OCI-LY3 (cell line): Measurements from ENCODE around the gene LYPD1.

ENCODE experiments used
- H2AFZ ChIP-seq: fragments of 200-600, 300-600 bp; shearing (Covaris generic); 2 replicates; pipeline ENCODE4 v1.6.0; 2014; ENCODE audit warnings: antibody characterized with exemption, low read depth, low read length
- H3K27ac ChIP-seq: fragments of 200-600, 300-600 bp; sonication (generic); 2 replicates; pipeline ENCODE4 v1.5.1; 2014; ENCODE audit warnings: mild to moderate bottlenecking, low read length, moderate library complexity, mixed read lengths
- H3K27me3 ChIP-seq: fragments of 200-600, 300-600 bp; sonication (generic); 2 replicates; pipeline ENCODE4 v1.6.1; 2014; ENCODE audit warnings: low read depth, low read length, mixed read lengths
- H3K36me3 ChIP-seq: fragments of 200-600, 300-600 bp; sonication (generic); replicated peaks from 2 replicates; pipeline ENCODE3; 2014; ENCODE audit warnings: low read depth, low read length, mixed read lengths
- H3K4me1 ChIP-seq: fragments of 300-600, 200-600 bp; sonication (generic); 2 replicates; pipeline ENCODE4 v1.6.1; 2014; ENCODE audit warnings: low read length, mixed read lengths
- H3K4me2 ChIP-seq: fragments of 200-600, 300-600 bp; sonication (generic); 2 replicates; pipeline ENCODE4 v1.6.1; 2014; ENCODE audit warnings: low read length, mixed read lengths
- H3K4me3 ChIP-seq: fragments of 300-600, 200-600 bp; sonication (generic); 2 replicates; pipeline ENCODE4 v1.5.1; 2014; ENCODE audit warnings: antibody characterized with exemption, mild to moderate bottlenecking, low read length, moderate library complexity
- H3K79me2 ChIP-seq: fragments of 300-600, 200-600 bp; shearing (Covaris generic); 2 replicates; pipeline ENCODE4 v1.6.1; 2014; ENCODE audit warnings: mild to moderate bottlenecking, low read length, mixed read lengths
- H3K9ac ChIP-seq: fragments of 300-600, 200-600 bp; shearing (Covaris generic); 2 replicates; pipeline ENCODE4 v1.6.0; 2014; ENCODE audit warnings: mild to moderate bottlenecking, low read length, moderate library complexity
- H3K9me3 ChIP-seq: fragments of 200-600, 300-600 bp; shearing (Covaris generic); 2 replicates; pipeline ENCODE4 v1.6.1; 2014; ENCODE audit warnings: low read length, mixed read lengths; ENCODE audit not compliant: insufficient read depth
- H4K20me1 ChIP-seq: fragments of 200-600, 300-600 bp; sonication (generic); 2 replicates; pipeline ENCODE4 v1.6.1; 2016; ENCODE audit warnings: low read length, mixed read lengths; ENCODE audit not compliant: insufficient read depth
- CTCF ChIP-seq: fragments of 200-600, 300-600 bp; sonication (generic); IDR thresholded peaks from 2 replicates; pipeline ENCODE4 v1.5.1; 2014; ENCODE audit warnings: antibody characterized with exemption, low read length, low read depth
- EZH2phosphoT487 ChIP-seq: fragments of 200-600 bp; shearing (Covaris generic); IDR thresholded peaks from 2 replicates; pipeline ENCODE4 v1.6.1; 2018; ENCODE audit warnings: antibody characterized with exemption, mixed run types, low read depth

Gene LYPD1

GRCh38 chr2:132692816-132693215 is 22.8 kb upstream of the LYPD1 start:
- Histone ChIP-seq H3K4me1 (peaks cover 8% of the 10 kb centered on the region), H3K9me3 (no peaks in the 10 kb centered on the region), H3K27me3 (no peaks in the 10 kb centered on the region; the same call in 1 of the 2 replicates), H4K20me1 (no peaks in the 10 kb centered on the region), H3K27ac (no peak overlapping the region), H3K79me2 (no peaks in the 10 kb centered on the region), H3K36me3 (no peaks in the 10 kb centered on the region), H3K4me3 (no peak overlapping the region), H3K9ac (no peak overlapping the region), H2AFZ (no peak overlapping the region), H3K4me2 (no peak overlapping the region)
- TF ChIP-seq EZH2phosphoT487 (no peak), CTCF (no peak)

GRCh38 chr2:132691556-132691955 is 21.6 kb upstream of the LYPD1 start:
- Histone ChIP-seq H2AFZ (peak overlapping the region; percentile 52; the same call in 1 of the 2 replicates), H3K4me3 (no peak overlapping the region), H3K27me3 (no peaks in the 10 kb centered on the region; the same call in 1 of the 2 replicates), H4K20me1 (no peaks in the 10 kb centered on the region), H3K79me2 (no peaks in the 10 kb centered on the region), H3K36me3 (no peaks in the 10 kb centered on the region), H3K27ac (no peak overlapping the region), H3K4me2 (no peak overlapping the region), H3K9me3 (no peaks in the 10 kb centered on the region), H3K9ac (no peak overlapping the region), H3K4me1 (peaks cover 8% of the 10 kb centered on the region)
- TF ChIP-seq CTCF (no peak), EZH2phosphoT487 (no peak)

GRCh38 chr2:132690664-132691303 is 20.8 kb upstream of the LYPD1 start:
- no peak overlapping the region for H3K27ac ChIP-seq

GRCh38 chr2:132681766-132682165 is 11.8 kb upstream of the LYPD1 start:
- H3K4me2 ChIP-seq: no peak overlapping the region
- no peak for TF ChIP-seq EZH2phosphoT487
- no peak for TF ChIP-seq CTCF
- peaks cover 27% of the 10 kb centered on the region for H3K27me3 ChIP-seq
- H3K9ac ChIP-seq: no peak overlapping the region
- H4K20me1 ChIP-seq: no peaks in the 10 kb centered on the region
- H3K36me3 ChIP-seq: no peaks in the 10 kb centered on the region
- no peaks in the 10 kb centered on the region for H3K79me2 ChIP-seq
- no peak overlapping the region for H3K4me3 ChIP-seq
- no peaks in the 10 kb centered on the region for H3K9me3 ChIP-seq
- no peak overlapping the region for H3K27ac ChIP-seq
- no peaks in the 10 kb centered on the region for H3K4me1 ChIP-seq
- H2AFZ ChIP-seq: no peak overlapping the region

More at GRCh38 chr2:132690664-132691303, 20.8 kb upstream of the LYPD1 start:
- no peak overlapping the region for H3K4me2 ChIP-seq
- peaks cover 8% of the 10 kb centered on the region for H3K4me1 ChIP-seq
- no peaks in the 10 kb centered on the region for H3K79me2 ChIP-seq
- no peak overlapping the region for H3K9ac ChIP-seq
- H4K20me1 ChIP-seq: no peaks in the 10 kb centered on the region
- H3K36me3 ChIP-seq: no peaks in the 10 kb centered on the region
- no peak for TF ChIP-seq EZH2phosphoT487
- TF ChIP-seq CTCF: no peak
- H3K4me3 ChIP-seq: no peak overlapping the region
- no peaks in the 10 kb centered on the region; the same call in 1 of the 2 replicates for H3K27me3 ChIP-seq
- H2AFZ ChIP-seq: peak overlapping the region; percentile 52; the same call in 1 of the 2 replicates
- H3K9me3 ChIP-seq: no peaks in the 10 kb centered on the region
